Prostate gland (tissue), 2 donors: Measurements from ENCODE around the gene PPFIA1.

Experiments
- CTCF ChIP-seq, 4 experiments: fragments of 200-600 bp in 2 of 4; fragments of 450-650 bp in 2 of 4; sonication (generic) in 2 of 4; IDR thresholded peaks; 1 replicate in 3 of 4; 2 replicates in 1 of 4; pipeline ENCODE4 v1.5.1; 2016 to 2019; ENCODE audit warnings: antibody characterized with exemption in 4 of 4, mild to moderate bottlenecking in 2 of 4, moderate library complexity in 2 of 4
- POLR2A ChIP-seq: fragments of 450-650 bp; IDR thresholded peaks from one replicate; pipeline ENCODE4 v1.6.1; 2016; ENCODE audit warnings: antibody characterized with exemption, mild to moderate bottlenecking
- POLR2AphosphoS5 ChIP-seq: sonication (generic); formaldehyde crosslinking; IDR thresholded peaks from one replicate; pipeline ENCODE4 v1.6.1; 2017; ENCODE audit warnings: antibody characterized with exemption

DNA sequence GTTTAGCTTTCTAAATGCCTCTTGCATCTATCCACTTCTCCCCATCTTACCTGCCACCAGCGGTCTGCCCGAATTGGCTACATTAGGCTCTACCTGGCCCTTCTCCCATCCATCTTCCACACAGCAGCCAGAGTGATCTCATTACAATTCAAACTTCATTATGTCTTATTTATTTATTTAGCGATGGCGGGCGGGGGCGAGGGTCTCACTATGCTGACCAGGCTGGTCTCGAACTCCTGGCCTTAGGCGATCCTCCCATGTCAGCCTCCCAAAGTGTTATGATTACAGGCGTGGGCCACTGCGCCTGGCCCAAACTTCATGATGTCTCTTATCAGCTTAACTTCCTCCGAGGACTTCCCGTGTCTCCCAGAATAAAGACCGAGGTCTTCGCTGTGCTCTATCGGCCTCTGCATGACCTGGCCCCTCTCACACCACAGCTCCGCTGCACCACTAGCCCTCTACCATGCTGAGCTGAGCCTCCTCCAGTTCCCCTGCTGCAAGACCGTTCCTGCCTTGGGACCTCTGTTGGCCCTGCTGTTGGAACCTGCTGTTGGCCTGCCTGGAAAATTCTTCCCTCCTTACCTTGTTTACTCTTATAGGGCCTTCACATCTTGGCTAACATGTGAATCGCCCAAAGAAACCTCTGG is 127.0 kb downstream of the PPFIA1 start:
- no peak for TF ChIP-seq CTCF (IDR thresholded peaks at IDR 0.05)
- TF ChIP-seq POLR2A = no peak
- TF ChIP-seq POLR2AphosphoS5 = no peak
